HepG2 (cell line): ENCODE measurements around the gene ZBTB48. TPM values are rescaled to one million over a fixed set of nuclear protein-coding genes. Genes with fewer than 3 reads are reported as not detected.

Source experiments
- ATAC-seq: fragments of 200-7000 bp; cut with Tn5 transposase; 3 replicates; pipeline ENCODE4 v1.9.1; 2020; ENCODE audit warnings: mild to moderate bottlenecking, moderate library complexity
- BruUV-seq: library from RNA; stranded (reverse); fragments of 400-500 nt; replicated peaks from 2 replicates; lab custom pipeline; 2021; lab: Mats Ljungman, UMichigan
- CTCF ChIA-PET: fragments of 300-600 bp; formaldehyde crosslinking; extraction: SDS; loops from one replicate; lab custom pipeline; 2021; ENCODE audit warnings: low total read pairs, inconsistent platforms, low intra/inter-chr PET ratio; lab: Yijun Ruan, JAX
- POLR2A ChIA-PET: fragments of 350-600 bp; sonication (Branson Sonifier 250); formaldehyde crosslinking; loops from one replicate; lab custom pipeline; 2020; ENCODE audit warnings: antibody characterized with exemption, inconsistent platforms; lab: Yijun Ruan, JAX
- DNase-seq: peaks from one replicate; pipeline ENCODE4 v3.0.0-alpha.2; 2015; ENCODE audit warnings: low spot score
- FAIRE-seq: peaks from 3 replicates; lab custom pipeline; 2011; peaks lifted over from hg19 to GRCh38; lab: Jason Lieb, UNC
- H2AFZ ChIP-seq: one replicate; pipeline ENCODE4 v1.6.1; 2011; ENCODE audit warnings: low read length, inconsistent platforms
- H3K27ac ChIP-seq: fragments of 300-600 bp; 3 replicates; pipeline ENCODE4 v1.8.0; 2011; ENCODE audit warnings: mixed run types, mild to moderate bottlenecking, mixed read lengths, low read length, inconsistent platforms; ENCODE audit not compliant: insufficient read depth; ENCODE audit errors: extremely low read length
- H3K27me3 ChIP-seq, 2 experiments: fragments of 200-600 bp in 1 of 2; 2 replicates in 1 of 2; 3 replicates in 1 of 2; pipeline versions ENCODE4 v1.6.0 to v1.8.0; 2011; ENCODE audit warnings: low read length in 2 of 2, mild to moderate bottlenecking in 2 of 2, moderate library complexity in 2 of 2, inconsistent platforms in 1 of 2; ENCODE audit not compliant: insufficient read depth in 2 of 2, control insufficient read depth in 1 of 2
- H3K36me3 ChIP-seq, 2 experiments: fragments of 200-600 bp in 1 of 2; replicated peaks in 1 of 2; 2 replicates in 1 of 2; 3 replicates in 1 of 2; pipeline versions ENCODE4 v1.5.1 to v1.8.0; 2011; ENCODE audit warnings: low read length in 2 of 2, inconsistent platforms in 1 of 2; ENCODE audit not compliant: insufficient read depth in 2 of 2, control insufficient read depth in 1 of 2
- H3K4me1 ChIP-seq: 2 replicates; pipeline ENCODE4 v1.5.1; 2012; ENCODE audit warnings: low read length, inconsistent platforms; ENCODE audit not compliant: insufficient read depth
- H3K4me2 ChIP-seq: 2 replicates; pipeline ENCODE4 v1.6.0; 2011; ENCODE audit warnings: low read depth, low read length, inconsistent platforms
- H3K4me3 ChIP-seq, 3 experiments: fragments of 200-600 bp in 1 of 3; sonication (generic), shearing (Covaris generic) in 1 of 3; replicated peaks in 1 of 3; 2 replicates each; pipeline ENCODE4 v1.5.1; 2011 to 2016; ENCODE audit warnings: low read length in 3 of 3, inconsistent platforms in 2 of 3, low read depth in 2 of 3, mild to moderate bottlenecking in 2 of 3, control low read depth in 1 of 3, mixed read lengths in 1 of 3; ENCODE audit not compliant: insufficient read depth in 1 of 3
- H3K79me2 ChIP-seq: one replicate; pipeline ENCODE4 v1.6.1; 2011; ENCODE audit warnings: low read length, inconsistent platforms; ENCODE audit not compliant: insufficient read depth
- H3K9ac ChIP-seq: 2 replicates; pipeline ENCODE4 v1.6.0; 2011; ENCODE audit warnings: mild to moderate bottlenecking, low read depth, low read length, inconsistent platforms; ENCODE audit not compliant: insufficient read depth
- H3K9me3 ChIP-seq: 2 replicates; pipeline ENCODE4 v1.5.1; 2012; ENCODE audit warnings: mild to moderate bottlenecking, low read length
- H4K20me1 ChIP-seq: 2 replicates; pipeline ENCODE4 v1.6.0; 2011; ENCODE audit warnings: inconsistent platforms, mild to moderate bottlenecking, low read length, moderate library complexity; ENCODE audit not compliant: insufficient read depth
- BRF2 ChIP-seq: sonication (generic); formaldehyde crosslinking; IDR thresholded peaks from 2 replicates; pipeline ENCODE4 v1.8.1; 2022; ENCODE audit warnings: mild to moderate bottlenecking, missing genetic modification reagents
- FOXO4 ChIP-seq: sonication (generic); formaldehyde crosslinking; conservative IDR thresholded peaks from 2 replicates; pipeline ENCODE4 v1.8.1; 2023; ENCODE audit warnings: missing genetic modification reagents
- HIC2 ChIP-seq: sonication (generic); formaldehyde crosslinking; IDR thresholded peaks from 2 replicates; pipeline ENCODE4 v1.9.0; 2022; ENCODE audit warnings: low read depth, missing genetic modification reagents
- MEIS1 ChIP-seq: sonication (generic); formaldehyde crosslinking; IDR thresholded peaks from 2 replicates; pipeline ENCODE4 v1.9.0; 2021; ENCODE audit warnings: mild to moderate bottlenecking, missing genetic modification reagents, moderate library complexity, borderline replicate concordance
- MIXL1 ChIP-seq: IDR thresholded peaks from 2 replicates; pipeline ENCODE4 v1.6.1; 2016
- PHF5A ChIP-seq: IDR thresholded peaks from one replicate; pipeline ENCODE4 v1.6.1; 2018; ENCODE audit warnings: low read depth, missing genetic modification reagents; ENCODE audit not compliant: unreplicated experiment
- POLR2AphosphoS5 ChIP-seq: IDR thresholded peaks from 2 replicates; pipeline ENCODE4 v1.6.1; 2012; ENCODE audit warnings: low read depth, low read length
- PPARG ChIP-seq: conservative IDR thresholded peaks from 2 replicates; pipeline ENCODE4 v1.6.1; 2016; ENCODE audit warnings: missing biosample characterization, missing genetic modification reagents
- SMAD3 ChIP-seq: sonication (generic); formaldehyde crosslinking; IDR thresholded peaks from 2 replicates; pipeline ENCODE4 v1.4.0; 2020; ENCODE audit warnings: missing genetic modification reagents
- ZNF256 ChIP-seq: sonication (generic); formaldehyde crosslinking; conservative IDR thresholded peaks from 2 replicates; pipeline ENCODE4 v1.4.0; 2020; ENCODE audit warnings: missing genetic modification reagents
- ZNF558 ChIP-seq: sonication (generic); formaldehyde crosslinking; IDR thresholded peaks from 2 replicates; pipeline ENCODE4 v1.9.0; 2022; ENCODE audit warnings: mild to moderate bottlenecking, missing genetic modification reagents, borderline replicate concordance
- ZNF773 ChIP-seq: sonication (generic); formaldehyde crosslinking; IDR thresholded peaks from 2 replicates; pipeline ENCODE4 v1.4.0; 2020; ENCODE audit warnings: missing genetic modification reagents, borderline replicate concordance
- ZNF782 ChIP-seq: sonication (generic); formaldehyde crosslinking; IDR thresholded peaks from 2 replicates; pipeline ENCODE4 v1.4.0; 2020; ENCODE audit warnings: missing genetic modification reagents, mild to moderate bottlenecking, borderline replicate concordance
- ZNF883 ChIP-seq: sonication (generic); formaldehyde crosslinking; IDR thresholded peaks from 2 replicates; pipeline ENCODE4 v1.5.1; 2020; ENCODE audit warnings: mild to moderate bottlenecking, missing genetic modification reagents; ENCODE audit errors: not compliant biosample characterization
- WGBS: methylation state at CpG from one replicate; pipeline ENCODE4 v1.1.6; 2017; ENCODE audit warnings: low lambda C conversion rate; 5-methylcytosine and 5-hydroxymethylcytosine counted together
- in situ Hi-C: cut with HindIII; loops from 2 replicates; pipeline ENCODE4 v1.10.0; 2017; ENCODE audit warnings: low pct_unique_long_range_greater_than_20kb; ENCODE audit not compliant: extremely low pct_ligation_motif_present
- intact Hi-C: fragments of 100-400 bp; cut with micrococcal nuclease; formaldehyde crosslinking; loops from one replicate; pipeline ENCODE4 v1.10.0; 2022; ENCODE audit not compliant: unreplicated experiment
- polyA plus RNA-seq, 8 experiments: library from polyadenylated mRNA; depleted of rRNA in 3 of 8; stranded (reverse) in 7 of 8; unstranded in 1 of 8; fragments of >200 nt; fragmentation: Illumina TruSeq in 4 of 8; extraction: Trizol in 4 of 8; gene quantifications; 2 replicates each; pipeline versions ENCODE4 v1.2.1 to v1.2.3, GENCODE V29; 2011 to 2016; ENCODE audit warnings: low read depth in 4 of 8, missing spikeins in 1 of 8, mixed read lengths in 1 of 8; ENCODE audit not compliant: insufficient read depth in 1 of 8
- total RNA-seq, 5 experiments: library from RNA; depleted of rRNA; stranded (reverse); fragments of >200 nt; fragmentation: Illumina TruSeq; extraction: Trizol; gene quantifications; 2 replicates each; pipeline ENCODE4 v1.2.3, GENCODE V29; 2016; ENCODE audit warnings: low read depth in 1 of 5

ZBTB48 gene
- total and polyA plus RNA-seq, 2 of the 13 experiments (the other 11 are each of a cell fraction or from before 2014, with no cell fraction given), result 13.0 to 17.1 TPM

GRCh38 chr1:6544831-6545230, 35.0 kb upstream of the ZBTB48 start:
- H3K27me3 ChIP-seq, result no peaks in the 10 kb centered on the region
- 90% methylated on average over 3 of the region's 3 CpGs for WGBS
- no peak overlapping the region for H3K27ac ChIP-seq
- no peaks in the 10 kb centered on the region for H4K20me1 ChIP-seq
- no peak overlapping the region for H2AFZ ChIP-seq
- DNase-seq (no peak), FAIRE-seq (no peak), ATAC-seq (no peak)
- BruUV-seq, result no TSS peak
- in situ Hi-C loops (no loop called here), intact Hi-C loops (no loop called here)
- no peak overlapping the region for H3K9ac ChIP-seq
- H3K36me3 ChIP-seq, result peaks cover 23 to 64% of the 10 kb centered on the region in 2 experiments
- TF ChIP-seq PPARG (CRISPR knock-in tag) (no peak), FOXO4 (no peak)
- H3K4me3 ChIP-seq, result no peak overlapping the region
- no peaks in the 10 kb centered on the region for H3K4me1 ChIP-seq
- no peaks in the 10 kb centered on the region for H3K79me2 ChIP-seq
- no peaks in the 10 kb centered on the region for H3K9me3 ChIP-seq
- ChIA-PET POLR2A (no interaction called here), CTCF (no interaction called here)
- no peak overlapping the region for H3K4me2 ChIP-seq

- H3K4me3 ChIP-seq, result no peak overlapping the region
- no peak for ATAC-seq
- intact Hi-C loops (no loop called here), in situ Hi-C loops (no loop called here)
- H2AFZ ChIP-seq, result no peak overlapping the region
- no peak overlapping the region for H3K27ac ChIP-seq
- no peaks in the 10 kb centered on the region for H3K9me3 ChIP-seq
- H3K4me2 ChIP-seq, result no peak overlapping the region
- H3K4me1 ChIP-seq, result no peaks in the 10 kb centered on the region
- ChIA-PET POLR2A (no interaction called here), CTCF (no interaction called here)
- no peaks in the 10 kb centered on the region for H3K79me2 ChIP-seq
- no peak for DNase-seq
- H3K9ac ChIP-seq, result no peak overlapping the region
- FAIRE-seq, result no peak
- WGBS, result 84% methylated on average over 10 of the region's 10 CpGs
- peaks cover 23 to 66% of the 10 kb centered on the region in 2 experiments for H3K36me3 ChIP-seq
- no peaks in the 10 kb centered on the region for H4K20me1 ChIP-seq
- no peaks in the 10 kb centered on the region for H3K27me3 ChIP-seq
- BruUV-seq, result no TSS peak
- no peak for TF ChIP-seq SMAD3
- TF ChIP-seq ZNF773 (CRISPR knock-in tag), result no peak
- no peak for TF ChIP-seq ZNF256 (CRISPR knock-in tag)
- no peak for TF ChIP-seq BRF2 (CRISPR knock-in tag)
- TF ChIP-seq MIXL1 (CRISPR knock-in tag), result no peak
- no peak for TF ChIP-seq ZNF558 (CRISPR knock-in tag)
- TF ChIP-seq HIC2 (CRISPR knock-in tag), result no peak
- TF ChIP-seq ZNF782 (CRISPR knock-in tag), result no peak
- no peak for TF ChIP-seq ZNF883 (CRISPR knock-in tag)
- no peak for TF ChIP-seq POLR2AphosphoS5
- TF ChIP-seq PHF5A (CRISPR knock-in tag), result no peak
- TF ChIP-seq MEIS1 (CRISPR knock-in tag), result no peak
Observed at GRCh38 chr1:6545276-6546112, 34.3 kb upstream of the ZBTB48 start.
